NB4 (cell line): Measurements from ENCODE around the gene CSNK1A1L.

Source experiments
- DNase-seq: peaks from one replicate; pipeline ENCODE4 v3.0.0; 2010; ENCODE audit warnings: low read depth
- H3K4me3 ChIP-seq: one replicate; pipeline ENCODE4 v1.5.1; 2011; ENCODE audit warnings: mild to moderate bottlenecking, low read depth, low read length, moderate library complexity
- MYC ChIP-seq: IDR thresholded peaks from 2 replicates; pipeline ENCODE4 v1.6.1; 2011; ENCODE audit warnings: low read depth, low read length
- POLR2A ChIP-seq: IDR thresholded peaks from 2 replicates; pipeline ENCODE4 v1.6.1; 2011; ENCODE audit warnings: mild to moderate bottlenecking; ENCODE audit not compliant: insufficient read length; ENCODE audit errors: extremely low read depth
- TF ChIP-seq, protein P1 (sequence below): IDR thresholded peaks from 2 replicates; pipeline ENCODE4 v1.6.1; 2011; ENCODE audit warnings: low read depth, low read length
- TF ChIP-seq, protein P2 (sequence below): IDR thresholded peaks from one replicate; pipeline ENCODE4 v1.5.1; 2012; ENCODE audit warnings: low read depth, low read length

CSNK1A1L gene

GRCh38 chr13:37105251-37105714, at the start of gene CSNK1A1L:
Gene CSNK1A1L (minus strand): TSS chr13:37105664. CDS start chr13:37105256, 408 bp downstream.
- H3K4me3 ChIP-seq = no peak within 1 kb of the TSS
- DNase-seq = no peak
- TF ChIP-seq, protein P1, sequence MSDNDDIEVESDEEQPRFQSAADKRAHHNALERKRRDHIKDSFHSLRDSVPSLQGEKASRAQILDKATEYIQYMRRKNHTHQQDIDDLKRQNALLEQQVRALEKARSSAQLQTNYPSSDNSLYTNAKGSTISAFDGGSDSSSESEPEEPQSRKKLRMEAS = no peak
- TF ChIP-seq, protein P2, sequence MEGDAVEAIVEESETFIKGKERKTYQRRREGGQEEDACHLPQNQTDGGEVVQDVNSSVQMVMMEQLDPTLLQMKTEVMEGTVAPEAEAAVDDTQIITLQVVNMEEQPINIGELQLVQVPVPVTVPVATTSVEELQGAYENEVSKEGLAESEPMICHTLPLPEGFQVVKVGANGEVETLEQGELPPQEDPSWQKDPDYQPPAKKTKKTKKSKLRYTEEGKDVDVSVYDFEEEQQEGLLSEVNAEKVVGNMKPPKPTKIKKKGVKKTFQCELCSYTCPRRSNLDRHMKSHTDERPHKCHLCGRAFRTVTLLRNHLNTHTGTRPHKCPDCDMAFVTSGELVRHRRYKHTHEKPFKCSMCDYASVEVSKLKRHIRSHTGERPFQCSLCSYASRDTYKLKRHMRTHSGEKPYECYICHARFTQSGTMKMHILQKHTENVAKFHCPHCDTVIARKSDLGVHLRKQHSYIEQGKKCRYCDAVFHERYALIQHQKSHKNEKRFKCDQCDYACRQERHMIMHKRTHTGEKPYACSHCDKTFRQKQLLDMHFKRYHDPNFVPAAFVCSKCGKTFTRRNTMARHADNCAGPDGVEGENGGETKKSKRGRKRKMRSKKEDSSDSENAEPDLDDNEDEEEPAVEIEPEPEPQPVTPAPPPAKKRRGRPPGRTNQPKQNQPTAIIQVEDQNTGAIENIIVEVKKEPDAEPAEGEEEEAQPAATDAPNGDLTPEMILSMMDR = no peak
- no peak for TF ChIP-seq POLR2A
- TF ChIP-seq MYC = no peak

DNA sequence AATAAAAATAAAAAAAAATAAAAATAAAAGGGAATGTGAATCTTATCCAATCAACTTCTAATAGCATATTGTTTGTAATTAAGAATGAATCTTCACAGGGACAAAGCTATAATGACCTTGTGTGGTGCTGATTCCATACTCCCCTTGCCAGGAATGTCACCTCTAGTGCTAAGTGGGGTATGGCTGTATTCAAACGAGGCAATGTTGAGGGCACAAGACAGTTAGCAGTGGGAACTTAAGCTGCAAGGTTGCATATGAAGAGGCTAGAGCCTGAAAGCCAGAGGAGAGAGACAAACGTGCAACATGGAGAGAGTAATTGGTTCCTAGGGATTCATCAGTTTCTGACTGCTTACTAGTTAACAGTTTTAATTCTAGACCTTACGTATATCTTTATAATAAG, 43.9 kb upstream of the CSNK1A1L start:
- DNase-seq = no peak
- no peak overlapping the region for H3K4me3 ChIP-seq
- TF ChIP-seq, protein P2 = no peak
- no peak for TF ChIP-seq MYC
- TF ChIP-seq POLR2A = no peak
- TF ChIP-seq, protein P1 = no peak

DNA sequence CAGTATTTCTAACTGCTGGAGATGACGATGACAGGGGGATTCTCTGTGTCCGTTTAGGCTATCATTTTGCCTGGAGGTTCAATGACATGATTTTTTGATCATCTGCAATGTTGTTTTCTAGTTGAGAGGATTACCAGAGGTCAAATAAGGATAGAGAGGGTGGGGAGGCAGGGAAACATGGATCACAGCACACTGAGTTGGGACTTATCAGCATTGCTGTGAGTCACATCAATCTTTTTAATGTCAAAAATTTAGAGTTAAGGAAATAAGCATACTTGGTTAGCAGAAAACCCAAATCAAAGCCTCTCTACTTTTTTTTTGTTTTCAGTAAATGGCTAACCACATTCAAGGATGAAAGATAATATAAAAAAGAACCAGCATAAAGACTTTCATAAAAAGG, 43.0 kb upstream of the CSNK1A1L start:
- DNase-seq = no peak
- H3K4me3 ChIP-seq = no peak overlapping the region
- TF ChIP-seq, protein P1 = no peak
- TF ChIP-seq, protein P2 = no peak
- TF ChIP-seq MYC = no peak
- TF ChIP-seq POLR2A = no peak

DNA sequence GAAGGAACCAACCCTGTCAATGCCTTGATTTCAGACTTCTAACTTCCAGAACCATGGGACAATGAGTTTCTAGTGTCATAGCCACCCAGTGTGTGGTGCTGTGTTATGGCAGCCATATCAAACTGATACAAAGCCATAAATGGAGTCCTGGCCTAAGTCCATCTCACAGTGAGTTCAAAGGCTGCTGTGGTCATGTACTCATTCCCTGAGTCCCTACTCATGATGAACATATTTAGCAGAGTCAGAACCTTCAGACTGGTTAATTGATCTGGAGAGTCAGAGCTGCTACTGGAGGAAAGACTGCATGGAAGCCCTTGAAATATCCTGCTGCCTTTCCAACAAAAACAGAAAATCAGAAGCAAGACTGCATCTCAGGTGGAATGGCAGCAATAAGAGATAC, 39.2 kb upstream of the CSNK1A1L start:
- no peak for DNase-seq
- H3K4me3 ChIP-seq = no peak overlapping the region
- TF ChIP-seq POLR2A = no peak
- TF ChIP-seq, protein P2 = no peak
- no peak for TF ChIP-seq MYC
- TF ChIP-seq, protein P1 = no peak

DNA sequence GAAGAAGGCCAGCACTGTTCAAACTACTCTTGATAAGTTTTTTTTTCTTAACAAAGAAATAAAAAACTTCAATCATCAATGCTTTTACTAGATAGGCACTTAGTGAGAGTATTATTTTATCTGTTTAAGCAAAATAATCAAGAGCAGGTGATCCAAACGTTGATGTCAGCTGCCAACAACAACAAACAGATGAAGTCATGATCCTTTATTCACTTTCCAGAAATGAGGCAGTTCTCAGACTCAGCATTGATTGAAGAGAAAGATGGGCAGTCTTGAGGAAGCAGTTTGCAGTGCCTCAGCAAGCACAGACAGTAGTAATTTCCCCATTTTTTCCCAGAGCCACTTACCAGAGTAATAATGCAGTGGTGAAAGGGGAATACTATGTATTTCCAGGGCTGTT, 38.4 kb upstream of the CSNK1A1L start:
- TF ChIP-seq, protein P1 = no peak
- no peak for TF ChIP-seq POLR2A
- TF ChIP-seq, protein P2 = no peak
- no peak for TF ChIP-seq MYC

DNA sequence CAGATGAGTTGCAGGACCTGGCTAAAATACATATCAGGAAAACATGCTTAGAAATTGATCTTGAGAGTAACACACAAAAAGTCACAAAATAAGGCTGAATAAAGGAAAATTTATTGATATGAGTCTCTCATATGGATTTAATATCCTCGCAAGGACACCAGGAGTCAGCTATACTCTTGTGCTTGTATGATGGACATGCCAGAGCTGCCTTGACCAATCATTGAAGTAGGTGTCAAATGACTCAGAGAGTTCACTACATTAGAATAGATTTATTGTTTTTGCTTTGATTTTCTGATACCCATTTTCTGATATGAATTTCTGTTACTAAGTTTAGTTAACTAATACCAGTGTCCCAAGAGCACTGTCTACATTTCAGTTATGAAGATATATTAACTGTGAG, 37.4 kb upstream of the CSNK1A1L start:
- H3K4me3 ChIP-seq = no peak overlapping the region
- no peak for TF ChIP-seq POLR2A
- TF ChIP-seq, protein P1 = no peak
- TF ChIP-seq, protein P2 = no peak
- no peak for DNase-seq

More for the DNA sequence above, 38.4 kb upstream of the CSNK1A1L start:
- no peak for DNase-seq
- no peak overlapping the region for H3K4me3 ChIP-seq
